ENCODE results near the gene GRAMD2A.

DNA sequence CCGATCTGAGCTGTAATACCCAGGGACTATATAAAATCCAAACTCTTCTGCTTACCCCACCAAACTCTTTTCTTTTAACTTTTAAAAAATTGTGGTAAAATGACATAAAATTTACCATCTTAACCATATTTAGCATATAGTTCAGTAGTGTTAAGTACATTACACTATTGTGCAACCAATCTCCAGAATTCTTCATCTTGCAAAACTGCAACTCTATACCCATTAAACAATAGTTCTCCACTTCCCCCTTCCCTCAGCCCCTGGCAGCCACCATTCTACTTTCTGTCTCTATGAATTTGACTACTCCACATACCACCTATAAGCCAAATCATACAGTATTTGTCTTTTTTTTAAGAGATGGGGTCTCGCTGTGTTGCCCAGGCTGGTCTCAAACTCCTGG lies 40.7 kb downstream of the GRAMD2A start:
- TF ChIP-seq, protein P1, sequence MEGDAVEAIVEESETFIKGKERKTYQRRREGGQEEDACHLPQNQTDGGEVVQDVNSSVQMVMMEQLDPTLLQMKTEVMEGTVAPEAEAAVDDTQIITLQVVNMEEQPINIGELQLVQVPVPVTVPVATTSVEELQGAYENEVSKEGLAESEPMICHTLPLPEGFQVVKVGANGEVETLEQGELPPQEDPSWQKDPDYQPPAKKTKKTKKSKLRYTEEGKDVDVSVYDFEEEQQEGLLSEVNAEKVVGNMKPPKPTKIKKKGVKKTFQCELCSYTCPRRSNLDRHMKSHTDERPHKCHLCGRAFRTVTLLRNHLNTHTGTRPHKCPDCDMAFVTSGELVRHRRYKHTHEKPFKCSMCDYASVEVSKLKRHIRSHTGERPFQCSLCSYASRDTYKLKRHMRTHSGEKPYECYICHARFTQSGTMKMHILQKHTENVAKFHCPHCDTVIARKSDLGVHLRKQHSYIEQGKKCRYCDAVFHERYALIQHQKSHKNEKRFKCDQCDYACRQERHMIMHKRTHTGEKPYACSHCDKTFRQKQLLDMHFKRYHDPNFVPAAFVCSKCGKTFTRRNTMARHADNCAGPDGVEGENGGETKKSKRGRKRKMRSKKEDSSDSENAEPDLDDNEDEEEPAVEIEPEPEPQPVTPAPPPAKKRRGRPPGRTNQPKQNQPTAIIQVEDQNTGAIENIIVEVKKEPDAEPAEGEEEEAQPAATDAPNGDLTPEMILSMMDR (IDR thresholded peaks at IDR 0.05; ENCODE audit: low read length) = no peak
- TF ChIP-seq EZH2 (IDR thresholded peaks at IDR 0.05; ENCODE audit: borderline replicate concordance, low read length) = no peak
